ENCODE data around the gene MYZAP. TPM values are rescaled to one million over a fixed set of nuclear protein-coding genes. Genes with fewer than 3 reads are reported as not detected.
A peak's percentile ranks its signal among the peaks of the same experiment; 100 is the strongest.

The MYZAP gene
- total and polyA plus RNA-seq, 9 of the 15 experiments (the other 6 are each of a cell fraction or from before 2014, with no cell fraction given): 0.03 TPM; not detected in 8

DNA sequence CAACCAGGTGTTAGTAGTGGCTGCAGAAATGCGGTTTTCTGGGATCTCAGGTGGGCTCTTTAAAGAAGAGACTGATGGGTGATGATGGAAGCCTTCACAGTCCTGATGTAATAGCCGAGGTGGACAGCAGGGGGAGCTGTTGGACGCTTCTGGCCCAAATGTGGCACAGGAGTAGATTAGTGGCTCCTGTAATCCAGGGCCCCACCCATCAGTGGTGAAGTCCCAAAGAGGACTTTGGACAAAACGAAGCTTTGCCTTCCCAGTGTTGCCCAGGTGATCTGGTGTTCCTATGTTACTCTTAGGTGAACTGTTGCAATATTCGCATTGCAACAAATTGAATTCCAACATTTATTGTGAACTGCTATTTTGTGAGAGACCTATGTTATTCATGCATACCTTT is 31.8 kb upstream of the MYZAP start (continued):
- TF ChIP-seq, protein P1, sequence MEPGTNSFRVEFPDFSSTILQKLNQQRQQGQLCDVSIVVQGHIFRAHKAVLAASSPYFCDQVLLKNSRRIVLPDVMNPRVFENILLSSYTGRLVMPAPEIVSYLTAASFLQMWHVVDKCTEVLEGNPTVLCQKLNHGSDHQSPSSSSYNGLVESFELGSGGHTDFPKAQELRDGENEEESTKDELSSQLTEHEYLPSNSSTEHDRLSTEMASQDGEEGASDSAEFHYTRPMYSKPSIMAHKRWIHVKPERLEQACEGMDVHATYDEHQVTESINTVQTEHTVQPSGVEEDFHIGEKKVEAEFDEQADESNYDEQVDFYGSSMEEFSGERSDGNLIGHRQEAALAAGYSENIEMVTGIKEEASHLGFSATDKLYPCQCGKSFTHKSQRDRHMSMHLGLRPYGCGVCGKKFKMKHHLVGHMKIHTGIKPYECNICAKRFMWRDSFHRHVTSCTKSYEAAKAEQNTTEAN (CRISPR knock-in tag; IDR thresholded peaks at IDR 0.05): no peak
- TF ChIP-seq FOXA3 (CRISPR knock-in tag; conservative IDR thresholded peaks at IDR 0.05 in 1 of 2, IDR thresholded peaks at IDR 0.05 in 1 of 2) (no peak), NCOA2 (IDR thresholded peaks at IDR 0.05; ENCODE audit: partially characterized antibody in 2 of 2) (no peak), ZNF444 (CRISPR knock-in tag; IDR thresholded peaks at IDR 0.05) (no peak), MAZ (CRISPR knock-in tag; conservative IDR thresholded peaks at IDR 0.05 in 1 of 2, IDR thresholded peaks at IDR 0.05 in 1 of 2) (0 out of 4 replicates have a peak, but pooled peaks of 1 of the 2 experiments have one; percentile 27), MEIS2 (IDR thresholded peaks at IDR 0.05; ENCODE audit: partially characterized antibody) (peak; percentile 67), SRF (CRISPR knock-in tag; IDR thresholded peaks at IDR 0.05) (no peak), RB1 (IDR thresholded peaks at IDR 0.05; ENCODE audit: low read depth) (0 out of 2 replicates have a peak, but pooled peaks have one; percentile 20), HMG20A (CRISPR knock-in tag; conservative IDR thresholded peaks at IDR 0.05) (no peak), MCM5 (IDR thresholded peaks at IDR 0.05; ENCODE audit: low read depth) (no peak), BCOR (IDR thresholded peaks at IDR 0.05) (no peak), ZNF778 (CRISPR knock-in tag; IDR thresholded peaks at IDR 0.05) (no peak), BDP1 (IDR thresholded peaks at IDR 0.05; ENCODE audit: insufficient read depth, insufficient read length) (no peak)
- TF ChIP-seq, protein P2, sequence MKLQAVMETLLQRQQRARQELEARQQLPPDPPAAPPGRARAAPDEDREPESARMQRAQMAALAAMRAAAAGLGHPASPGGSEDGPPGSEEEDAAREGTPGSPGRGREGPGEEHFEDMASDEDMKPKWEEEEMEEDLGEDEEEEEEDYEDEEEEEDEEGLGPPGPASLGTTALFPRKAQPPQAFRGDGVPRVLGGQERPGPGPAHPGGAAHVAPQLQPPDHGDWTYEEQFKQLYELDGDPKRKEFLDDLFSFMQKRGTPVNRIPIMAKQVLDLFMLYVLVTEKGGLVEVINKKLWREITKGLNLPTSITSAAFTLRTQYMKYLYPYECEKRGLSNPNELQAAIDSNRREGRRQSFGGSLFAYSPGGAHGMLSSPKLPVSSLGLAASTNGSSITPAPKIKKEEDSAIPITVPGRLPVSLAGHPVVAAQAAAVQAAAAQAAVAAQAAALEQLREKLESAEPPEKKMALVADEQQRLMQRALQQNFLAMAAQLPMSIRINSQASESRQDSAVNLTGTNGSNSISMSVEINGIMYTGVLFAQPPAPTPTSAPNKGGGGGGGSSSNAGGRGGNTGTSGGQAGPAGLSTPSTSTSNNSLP (IDR thresholded peaks at IDR 0.05; ENCODE audit: borderline replicate concordance, low read depth, low read length): no peak
- TF ChIP-seq, protein P3, sequence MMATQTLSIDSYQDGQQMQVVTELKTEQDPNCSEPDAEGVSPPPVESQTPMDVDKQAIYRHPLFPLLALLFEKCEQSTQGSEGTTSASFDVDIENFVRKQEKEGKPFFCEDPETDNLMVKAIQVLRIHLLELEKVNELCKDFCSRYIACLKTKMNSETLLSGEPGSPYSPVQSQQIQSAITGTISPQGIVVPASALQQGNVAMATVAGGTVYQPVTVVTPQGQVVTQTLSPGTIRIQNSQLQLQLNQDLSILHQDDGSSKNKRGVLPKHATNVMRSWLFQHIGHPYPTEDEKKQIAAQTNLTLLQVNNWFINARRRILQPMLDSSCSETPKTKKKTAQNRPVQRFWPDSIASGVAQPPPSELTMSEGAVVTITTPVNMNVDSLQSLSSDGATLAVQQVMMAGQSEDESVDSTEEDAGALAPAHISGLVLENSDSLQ (IDR thresholded peaks at IDR 0.05): no peak
- TF ChIP-seq, protein P4, sequence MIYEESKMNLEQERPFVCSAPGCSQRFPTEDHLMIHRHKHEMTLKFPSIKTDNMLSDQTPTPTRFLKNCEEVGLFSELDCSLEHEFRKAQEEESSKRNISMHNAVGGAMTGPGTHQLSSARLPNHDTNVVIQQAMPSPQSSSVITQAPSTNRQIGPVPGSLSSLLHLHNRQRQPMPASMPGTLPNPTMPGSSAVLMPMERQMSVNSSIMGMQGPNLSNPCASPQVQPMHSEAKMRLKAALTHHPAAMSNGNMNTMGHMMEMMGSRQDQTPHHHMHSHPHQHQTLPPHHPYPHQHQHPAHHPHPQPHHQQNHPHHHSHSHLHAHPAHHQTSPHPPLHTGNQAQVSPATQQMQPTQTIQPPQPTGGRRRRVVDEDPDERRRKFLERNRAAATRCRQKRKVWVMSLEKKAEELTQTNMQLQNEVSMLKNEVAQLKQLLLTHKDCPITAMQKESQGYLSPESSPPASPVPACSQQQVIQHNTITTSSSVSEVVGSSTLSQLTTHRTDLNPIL (CRISPR knock-in tag; IDR thresholded peaks at IDR 0.05): no peak
- TF ChIP-seq, protein P5, sequence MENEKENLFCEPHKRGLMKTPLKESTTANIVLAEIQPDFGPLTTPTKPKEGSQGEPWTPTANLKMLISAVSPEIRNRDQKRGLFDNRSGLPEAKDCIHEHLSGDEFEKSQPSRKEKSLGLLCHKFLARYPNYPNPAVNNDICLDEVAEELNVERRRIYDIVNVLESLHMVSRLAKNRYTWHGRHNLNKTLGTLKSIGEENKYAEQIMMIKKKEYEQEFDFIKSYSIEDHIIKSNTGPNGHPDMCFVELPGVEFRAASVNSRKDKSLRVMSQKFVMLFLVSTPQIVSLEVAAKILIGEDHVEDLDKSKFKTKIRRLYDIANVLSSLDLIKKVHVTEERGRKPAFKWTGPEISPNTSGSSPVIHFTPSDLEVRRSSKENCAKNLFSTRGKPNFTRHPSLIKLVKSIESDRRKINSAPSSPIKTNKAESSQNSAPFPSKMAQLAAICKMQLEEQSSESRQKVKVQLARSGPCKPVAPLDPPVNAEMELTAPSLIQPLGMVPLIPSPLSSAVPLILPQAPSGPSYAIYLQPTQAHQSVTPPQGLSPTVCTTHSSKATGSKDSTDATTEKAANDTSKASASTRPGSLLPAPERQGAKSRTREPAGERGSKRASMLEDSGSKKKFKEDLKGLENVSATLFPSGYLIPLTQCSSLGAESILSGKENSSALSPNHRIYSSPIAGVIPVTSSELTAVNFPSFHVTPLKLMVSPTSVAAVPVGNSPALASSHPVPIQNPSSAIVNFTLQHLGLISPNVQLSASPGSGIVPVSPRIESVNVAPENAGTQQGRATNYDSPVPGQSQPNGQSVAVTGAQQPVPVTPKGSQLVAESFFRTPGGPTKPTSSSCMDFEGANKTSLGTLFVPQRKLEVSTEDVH (IDR thresholded peaks at IDR 0.05; ENCODE audit: low read depth, partially characterized antibody): no peak
- TF ChIP-seq, protein P6, sequence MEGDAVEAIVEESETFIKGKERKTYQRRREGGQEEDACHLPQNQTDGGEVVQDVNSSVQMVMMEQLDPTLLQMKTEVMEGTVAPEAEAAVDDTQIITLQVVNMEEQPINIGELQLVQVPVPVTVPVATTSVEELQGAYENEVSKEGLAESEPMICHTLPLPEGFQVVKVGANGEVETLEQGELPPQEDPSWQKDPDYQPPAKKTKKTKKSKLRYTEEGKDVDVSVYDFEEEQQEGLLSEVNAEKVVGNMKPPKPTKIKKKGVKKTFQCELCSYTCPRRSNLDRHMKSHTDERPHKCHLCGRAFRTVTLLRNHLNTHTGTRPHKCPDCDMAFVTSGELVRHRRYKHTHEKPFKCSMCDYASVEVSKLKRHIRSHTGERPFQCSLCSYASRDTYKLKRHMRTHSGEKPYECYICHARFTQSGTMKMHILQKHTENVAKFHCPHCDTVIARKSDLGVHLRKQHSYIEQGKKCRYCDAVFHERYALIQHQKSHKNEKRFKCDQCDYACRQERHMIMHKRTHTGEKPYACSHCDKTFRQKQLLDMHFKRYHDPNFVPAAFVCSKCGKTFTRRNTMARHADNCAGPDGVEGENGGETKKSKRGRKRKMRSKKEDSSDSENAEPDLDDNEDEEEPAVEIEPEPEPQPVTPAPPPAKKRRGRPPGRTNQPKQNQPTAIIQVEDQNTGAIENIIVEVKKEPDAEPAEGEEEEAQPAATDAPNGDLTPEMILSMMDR (IDR thresholded peaks at IDR 0.05 in 2 of 3, conservative IDR thresholded peaks at IDR 0.05 in 1 of 3; ENCODE audit: insufficient read depth in 2 of 3, low read depth in 1 of 3, low read length in 3 of 3): peak; percentile 83 to 92 (median 84)
